Upper lobe of left lung (tissue), 6 donors: Measurements from ENCODE around the gene MYBBP1A. TPM values are rescaled to one million over a fixed set of nuclear protein-coding genes. Genes with fewer than 3 reads are reported as not detected.
A peak's percentile ranks its signal among the peaks of the same experiment; 100 is the strongest.

ENCODE experiments used
- ATAC-seq, 2 donors: fragments of 200-7000 bp; cut with Tn5 transposase; one replicate each; pipeline ENCODE4 v1.9.1; 2022; ENCODE audit warnings: mild to moderate bottlenecking in 2 of 2, moderate library complexity in 2 of 2; ENCODE audit not compliant: low FRiP score in 2 of 2
- DNase-seq, 2 donors: peaks; one replicate each; pipeline ENCODE4 v3.0.0-alpha.2; 2019 to 2020
- H3K27ac ChIP-seq, 4 donors: fragments of 200-600 bp; sonication (generic); one replicate each; pipeline ENCODE4 v1.5.1; 2016 to 2019
- H3K27me3 ChIP-seq, 4 donors: fragments of 200-600 bp; sonication (generic); one replicate each; pipeline ENCODE4 v1.5.1; 2017 to 2019
- H3K36me3 ChIP-seq, 4 donors: fragments of 200-600 bp; sonication (generic); one replicate each; pipeline ENCODE4 v1.5.1; 2016 to 2019
- H3K4me1 ChIP-seq, 4 donors: fragments of 200-600 bp; sonication (generic); one replicate each; pipeline ENCODE4 v1.5.1; 2018 to 2019
- H3K4me3 ChIP-seq, 4 donors: fragments of 200-600 bp; sonication (generic); one replicate each; pipeline ENCODE4 v1.5.1; 2017 to 2019; ENCODE audit warnings: mild to moderate bottlenecking in 2 of 4, moderate library complexity in 1 of 4
- H3K9me3 ChIP-seq, 4 donors: fragments of 200-600 bp; sonication (generic); one replicate each; pipeline ENCODE4 v1.5.1; 2018 to 2019
- EP300 ChIP-seq, 4 donors: sonication (generic); formaldehyde crosslinking; IDR thresholded peaks; one replicate each; pipeline ENCODE4 v1.5.1; 2017; ENCODE audit warnings: antibody characterized with exemption in 4 of 4, control low read depth in 2 of 4
- POLR2A ChIP-seq, 4 donors: fragments of 450-650 bp; IDR thresholded peaks; one replicate each; pipeline ENCODE4 v1.5.1; 2016 to 2017; ENCODE audit warnings: antibody characterized with exemption in 4 of 4, mild to moderate bottlenecking in 2 of 4
- POLR2AphosphoS5 ChIP-seq, 2 donors: sonication (generic); formaldehyde crosslinking; IDR thresholded peaks; one replicate each; pipeline ENCODE4 v1.5.1; 2017; ENCODE audit warnings: antibody characterized with exemption in 2 of 2
- WGBS, 2 donors: methylation state at CpG; one replicate each; pipeline ENCODE4 v1.1.5; 2017 to 2018; 5-methylcytosine and 5-hydroxymethylcytosine counted together
- total RNA-seq, 6 donors: library from RNA; depleted of rRNA in 4 of 6; stranded (reverse); fragments of >200 nt in 4 of 6; gene quantifications; one replicate each; pipeline versions ENCODE4 v1.1.0 to v1.2.1, GENCODE V29; 2016 to 2021
- TF ChIP-seq, protein P1 (sequence below), 6 experiments: fragments of 450-650 bp in 4 of 6; fragments of 200-600 bp in 2 of 6; sonication (generic) in 2 of 6; IDR thresholded peaks; one replicate each; pipeline ENCODE4 v1.5.1; 2016 to 2019; ENCODE audit warnings: antibody characterized with exemption in 6 of 6
- donor health status: DM: no; HTN: no; CAD: no; lungs with moderate emphysema.
- donor health status: DM: no; HTN: yes; CAD: no; lungs with severe emphysema.

Gene MYBBP1A
- total RNA-seq, 6 donors from 2014 or later = 45.2 to 151 (median 57.3) TPM

DNA sequence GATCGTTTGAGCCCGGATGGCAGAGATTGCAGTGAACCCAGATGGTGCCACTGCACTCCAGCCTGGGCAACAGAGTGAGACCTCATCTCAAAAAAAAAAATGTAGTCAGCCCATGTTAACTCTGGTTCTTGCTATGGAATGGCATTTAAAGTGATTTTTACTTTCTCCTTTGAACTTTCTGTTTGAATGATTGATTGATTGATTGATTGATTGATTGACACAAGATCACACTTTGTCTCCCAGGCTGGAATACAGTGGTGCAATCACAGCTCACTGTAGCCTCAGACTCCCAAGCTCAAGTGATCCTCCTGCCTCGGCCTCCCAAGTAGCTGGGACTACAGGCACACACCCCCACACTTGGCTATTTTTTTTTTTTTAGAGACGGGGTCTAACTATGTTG is 46.1 kb upstream of the MYBBP1A start:
- TF ChIP-seq EP300 (IDR thresholded peaks at IDR 0.05) (no peak), POLR2AphosphoS5 (IDR thresholded peaks at IDR 0.05) (no peak), POLR2A (IDR thresholded peaks at IDR 0.05) (no peak)
- TF ChIP-seq, protein P1, sequence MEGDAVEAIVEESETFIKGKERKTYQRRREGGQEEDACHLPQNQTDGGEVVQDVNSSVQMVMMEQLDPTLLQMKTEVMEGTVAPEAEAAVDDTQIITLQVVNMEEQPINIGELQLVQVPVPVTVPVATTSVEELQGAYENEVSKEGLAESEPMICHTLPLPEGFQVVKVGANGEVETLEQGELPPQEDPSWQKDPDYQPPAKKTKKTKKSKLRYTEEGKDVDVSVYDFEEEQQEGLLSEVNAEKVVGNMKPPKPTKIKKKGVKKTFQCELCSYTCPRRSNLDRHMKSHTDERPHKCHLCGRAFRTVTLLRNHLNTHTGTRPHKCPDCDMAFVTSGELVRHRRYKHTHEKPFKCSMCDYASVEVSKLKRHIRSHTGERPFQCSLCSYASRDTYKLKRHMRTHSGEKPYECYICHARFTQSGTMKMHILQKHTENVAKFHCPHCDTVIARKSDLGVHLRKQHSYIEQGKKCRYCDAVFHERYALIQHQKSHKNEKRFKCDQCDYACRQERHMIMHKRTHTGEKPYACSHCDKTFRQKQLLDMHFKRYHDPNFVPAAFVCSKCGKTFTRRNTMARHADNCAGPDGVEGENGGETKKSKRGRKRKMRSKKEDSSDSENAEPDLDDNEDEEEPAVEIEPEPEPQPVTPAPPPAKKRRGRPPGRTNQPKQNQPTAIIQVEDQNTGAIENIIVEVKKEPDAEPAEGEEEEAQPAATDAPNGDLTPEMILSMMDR (IDR thresholded peaks at IDR 0.05) = no peak
- Histone ChIP-seq H3K27ac (no peak overlapping the region), H3K4me3 (no peak overlapping the region), H3K4me1 (peaks cover 0 to 6% (median 0%) of the 10 kb centered on the region in 4 donors), H3K9me3 (no peaks in the 10 kb centered on the region), H3K27me3 (no peaks in the 10 kb centered on the region), H3K36me3 (no peaks in the 10 kb centered on the region)
- no peak for DNase-seq
- no peak for ATAC-seq
- WGBS, 2 donors = 93 to 96% methylated on average over 4 of the region's 4 CpGs

DNA sequence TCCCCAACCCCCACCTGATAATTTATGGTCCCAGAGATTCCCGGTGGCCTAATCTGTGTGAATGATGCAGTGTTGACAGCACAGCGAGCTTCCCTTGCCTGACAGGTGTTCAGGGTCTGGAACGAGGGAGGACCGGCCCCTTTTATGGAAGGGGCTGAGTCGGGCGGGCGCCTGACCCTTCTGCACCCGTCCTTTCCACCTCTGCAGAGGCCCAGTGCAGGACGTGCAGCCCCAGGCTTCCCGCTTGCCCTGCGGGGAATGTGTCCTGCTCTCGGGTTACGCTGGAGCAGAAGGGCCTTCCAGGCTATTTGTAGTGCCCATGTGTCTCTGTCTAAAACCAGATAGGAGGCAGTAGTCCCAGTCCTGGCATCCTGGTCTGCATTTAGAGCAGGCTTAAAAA is 45.4 kb upstream of the MYBBP1A start:
- no peaks in the 10 kb centered on the region for H3K9me3 ChIP-seq
- H3K36me3 ChIP-seq = no peaks in the 10 kb centered on the region
- WGBS, 2 donors = 60 to 70% methylated on average over 12 to 13 of the region's 13 CpGs
- H3K4me1 ChIP-seq = peaks cover 0 to 7% (median under 1%) of the 10 kb centered on the region in 4 donors
- no peak for ATAC-seq
- H3K27ac ChIP-seq = peak overlapping the region in 2 of 4 donors; percentile 72 to 80
- no peak overlapping the region for H3K4me3 ChIP-seq
- no peak for DNase-seq
- H3K27me3 ChIP-seq = no peaks in the 10 kb centered on the region
- no peak for TF ChIP-seq EP300 (IDR thresholded peaks at IDR 0.05)

DNA sequence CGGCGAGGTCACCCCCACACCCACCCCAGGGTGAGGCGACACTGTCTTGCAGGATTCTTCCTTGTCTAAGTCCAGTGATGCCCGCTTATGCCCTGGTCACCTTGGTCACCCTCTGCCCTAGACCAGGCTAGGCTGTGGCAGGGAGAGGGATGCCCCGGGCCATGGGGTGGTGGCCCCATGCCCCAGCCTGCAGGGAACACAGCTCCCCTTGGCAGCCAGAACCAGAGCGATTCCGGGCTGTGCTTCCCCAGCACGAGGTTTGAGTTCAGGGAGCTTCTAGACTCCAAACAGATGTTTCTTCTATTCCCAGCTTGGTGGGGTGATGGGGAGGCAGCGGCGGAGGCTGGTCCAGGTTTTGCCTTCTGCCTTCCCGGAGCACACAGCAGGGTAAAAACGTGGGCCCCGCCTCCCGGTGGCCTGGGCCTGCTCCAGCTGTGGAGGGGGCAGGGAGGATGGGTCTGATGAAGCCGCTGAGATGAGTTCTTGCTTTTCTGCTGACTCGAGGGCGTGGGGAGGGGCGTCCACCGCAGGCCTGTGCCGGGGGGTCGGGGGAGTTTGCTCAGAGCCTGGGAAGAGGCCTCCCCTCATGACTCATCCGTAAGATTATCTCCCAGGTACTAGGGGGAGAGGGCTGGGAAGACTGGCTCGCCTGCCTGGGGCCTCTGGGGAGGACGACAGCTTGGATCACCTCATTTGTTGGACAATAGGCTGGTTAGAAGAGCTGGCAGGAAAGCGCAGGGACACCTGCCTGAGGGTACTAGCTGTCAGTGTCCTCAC is 44.5 kb upstream of the MYBBP1A start:
- peak; percentile 42 to 68 for ATAC-seq
- Histone ChIP-seq H3K4me3 (no peak overlapping the region), H3K36me3 (no peaks in the 10 kb centered on the region), H3K27ac (peak overlapping the region; percentile 60 to 80 (median 71)), H3K27me3 (no peaks in the 10 kb centered on the region), H3K4me1 (peaks cover 5 to 16% (median 7%) of the 10 kb centered on the region in 4 donors), H3K9me3 (no peaks in the 10 kb centered on the region)
- peak in 1 of 2 donors; percentile 90 for DNase-seq
- 55 to 62% methylated on average over 9 to 19 of the region's 25 CpGs for WGBS, 2 donors
- TF ChIP-seq POLR2AphosphoS5 (IDR thresholded peaks at IDR 0.05) = peak; percentile 9 to 22
- TF ChIP-seq POLR2A (IDR thresholded peaks at IDR 0.05) = no peak
- TF ChIP-seq, protein P1 (IDR thresholded peaks at IDR 0.05) = no peak
- peak in 1 of 4 donors; percentile 43 for TF ChIP-seq EP300 (IDR thresholded peaks at IDR 0.05)

DNA sequence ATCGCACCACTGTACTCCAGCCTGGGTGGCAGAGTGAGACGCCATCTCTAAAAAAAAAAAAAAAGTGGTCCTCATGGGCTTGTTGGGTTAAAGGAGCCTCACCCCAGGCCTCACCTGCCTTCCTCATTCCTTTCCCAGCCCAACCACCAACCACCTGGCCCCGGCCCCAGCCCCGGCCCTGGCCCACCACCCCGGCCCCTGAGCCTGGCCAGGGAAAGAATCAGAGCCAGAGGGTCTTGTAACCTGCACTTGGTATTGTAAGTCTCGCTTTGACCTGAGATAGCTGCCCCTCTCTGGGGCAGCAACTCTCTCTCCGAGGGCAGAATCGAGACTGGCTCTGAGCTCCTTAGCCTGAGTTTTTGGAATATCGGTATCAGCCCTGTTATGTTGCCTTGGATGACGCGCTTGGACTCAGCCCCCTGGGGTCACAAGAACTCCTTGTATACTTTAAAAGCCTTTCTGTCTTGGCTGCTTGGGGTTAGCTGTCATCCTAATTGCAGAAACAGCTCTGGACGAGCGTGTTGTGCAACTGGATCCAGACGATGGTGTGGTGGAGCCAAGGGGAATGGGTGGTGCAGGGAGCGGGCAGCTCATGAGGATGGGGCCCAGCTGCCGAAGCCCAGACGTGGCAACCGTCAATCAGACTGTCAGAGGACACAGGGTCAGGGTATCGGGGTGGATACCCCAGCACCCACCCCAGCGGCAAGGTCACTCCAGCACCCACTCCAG is 43.8 kb upstream of the MYBBP1A start:
- H3K36me3 ChIP-seq = no peaks in the 10 kb centered on the region
- peak overlapping the region; percentile 70 to 80 (median 73) for H3K27ac ChIP-seq
- H3K27me3 ChIP-seq = no peaks in the 10 kb centered on the region
- no peaks in the 10 kb centered on the region for H3K9me3 ChIP-seq
- ATAC-seq = peak; percentile 34 to 89
- DNase-seq = no peak
- H3K4me1 ChIP-seq = peaks cover 6 to 13% (median 8%) of the 10 kb centered on the region in 4 donors
- WGBS, 2 donors = 67 to 91% methylated on average over 2 to 17 of the region's 20 CpGs
- TF ChIP-seq EP300 (IDR thresholded peaks at IDR 0.05) (peak in 2 of 4 donors; percentile 33 to 48), POLR2AphosphoS5 (IDR thresholded peaks at IDR 0.05) (peak; percentile 65 to 73), POLR2A (IDR thresholded peaks at IDR 0.05) (no peak)
- TF ChIP-seq, protein P1 (IDR thresholded peaks at IDR 0.05) = no peak
- no peak overlapping the region for H3K4me3 ChIP-seq

DNA sequence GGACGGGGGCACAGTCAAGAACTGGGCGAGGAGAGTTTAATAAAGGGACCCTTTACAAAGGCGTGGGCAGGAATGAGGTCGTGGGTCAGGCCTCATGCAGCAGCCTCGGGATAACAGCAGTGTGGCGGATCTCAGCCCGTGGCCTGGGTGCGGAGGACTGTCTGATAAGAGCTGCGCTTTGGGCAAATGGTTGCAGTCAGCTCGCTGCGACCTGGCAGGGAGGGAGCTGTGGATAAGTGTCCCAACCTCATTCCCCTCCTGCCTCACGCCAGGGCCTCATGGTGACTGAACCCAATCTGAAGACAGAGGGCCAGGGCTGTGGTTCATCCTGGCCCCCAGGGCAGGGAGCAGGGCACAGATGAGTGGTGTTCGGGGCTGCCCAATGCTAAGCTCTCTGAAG is 42.8 kb upstream of the MYBBP1A start:
- peak overlapping the region; percentile 70 to 78 (median 73) for H3K27ac ChIP-seq
- no peak for ATAC-seq

More for the DNA sequence above, 42.8 kb upstream of the MYBBP1A start:
- Histone ChIP-seq H3K4me1 (peaks cover 6 to 13% (median 8%) of the 10 kb centered on the region in 4 donors), H3K9me3 (no peaks in the 10 kb centered on the region), H3K36me3 (no peaks in the 10 kb centered on the region), H3K4me3 (no peak overlapping the region), H3K27me3 (no peaks in the 10 kb centered on the region)
- TF ChIP-seq EP300 (IDR thresholded peaks at IDR 0.05) (no peak), POLR2AphosphoS5 (IDR thresholded peaks at IDR 0.05) (no peak), POLR2A (IDR thresholded peaks at IDR 0.05) (no peak)
- TF ChIP-seq, protein P1 (IDR thresholded peaks at IDR 0.05) = no peak
- DNase-seq = no peak
- WGBS, 2 donors = 68 to 80% methylated on average over 13 of the region's 13 CpGs
